CD4-positive, alpha-beta T cell treated with Interferon alpha-2 for 1 hour (primary cell): Measurements from ENCODE around the gene ELAPOR1.

ENCODE experiments used
- DNase-seq, 2 donors: peaks; one replicate each; pipeline ENCODE4 v3.0.0-alpha.2; 2020 to 2022

ELAPOR1 gene, protein sequence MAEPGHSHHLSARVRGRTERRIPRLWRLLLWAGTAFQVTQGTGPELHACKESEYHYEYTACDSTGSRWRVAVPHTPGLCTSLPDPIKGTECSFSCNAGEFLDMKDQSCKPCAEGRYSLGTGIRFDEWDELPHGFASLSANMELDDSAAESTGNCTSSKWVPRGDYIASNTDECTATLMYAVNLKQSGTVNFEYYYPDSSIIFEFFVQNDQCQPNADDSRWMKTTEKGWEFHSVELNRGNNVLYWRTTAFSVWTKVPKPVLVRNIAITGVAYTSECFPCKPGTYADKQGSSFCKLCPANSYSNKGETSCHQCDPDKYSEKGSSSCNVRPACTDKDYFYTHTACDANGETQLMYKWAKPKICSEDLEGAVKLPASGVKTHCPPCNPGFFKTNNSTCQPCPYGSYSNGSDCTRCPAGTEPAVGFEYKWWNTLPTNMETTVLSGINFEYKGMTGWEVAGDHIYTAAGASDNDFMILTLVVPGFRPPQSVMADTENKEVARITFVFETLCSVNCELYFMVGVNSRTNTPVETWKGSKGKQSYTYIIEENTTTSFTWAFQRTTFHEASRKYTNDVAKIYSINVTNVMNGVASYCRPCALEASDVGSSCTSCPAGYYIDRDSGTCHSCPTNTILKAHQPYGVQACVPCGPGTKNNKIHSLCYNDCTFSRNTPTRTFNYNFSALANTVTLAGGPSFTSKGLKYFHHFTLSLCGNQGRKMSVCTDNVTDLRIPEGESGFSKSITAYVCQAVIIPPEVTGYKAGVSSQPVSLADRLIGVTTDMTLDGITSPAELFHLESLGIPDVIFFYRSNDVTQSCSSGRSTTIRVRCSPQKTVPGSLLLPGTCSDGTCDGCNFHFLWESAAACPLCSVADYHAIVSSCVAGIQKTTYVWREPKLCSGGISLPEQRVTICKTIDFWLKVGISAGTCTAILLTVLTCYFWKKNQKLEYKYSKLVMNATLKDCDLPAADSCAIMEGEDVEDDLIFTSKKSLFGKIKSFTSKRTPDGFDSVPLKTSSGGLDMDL

DNA sequence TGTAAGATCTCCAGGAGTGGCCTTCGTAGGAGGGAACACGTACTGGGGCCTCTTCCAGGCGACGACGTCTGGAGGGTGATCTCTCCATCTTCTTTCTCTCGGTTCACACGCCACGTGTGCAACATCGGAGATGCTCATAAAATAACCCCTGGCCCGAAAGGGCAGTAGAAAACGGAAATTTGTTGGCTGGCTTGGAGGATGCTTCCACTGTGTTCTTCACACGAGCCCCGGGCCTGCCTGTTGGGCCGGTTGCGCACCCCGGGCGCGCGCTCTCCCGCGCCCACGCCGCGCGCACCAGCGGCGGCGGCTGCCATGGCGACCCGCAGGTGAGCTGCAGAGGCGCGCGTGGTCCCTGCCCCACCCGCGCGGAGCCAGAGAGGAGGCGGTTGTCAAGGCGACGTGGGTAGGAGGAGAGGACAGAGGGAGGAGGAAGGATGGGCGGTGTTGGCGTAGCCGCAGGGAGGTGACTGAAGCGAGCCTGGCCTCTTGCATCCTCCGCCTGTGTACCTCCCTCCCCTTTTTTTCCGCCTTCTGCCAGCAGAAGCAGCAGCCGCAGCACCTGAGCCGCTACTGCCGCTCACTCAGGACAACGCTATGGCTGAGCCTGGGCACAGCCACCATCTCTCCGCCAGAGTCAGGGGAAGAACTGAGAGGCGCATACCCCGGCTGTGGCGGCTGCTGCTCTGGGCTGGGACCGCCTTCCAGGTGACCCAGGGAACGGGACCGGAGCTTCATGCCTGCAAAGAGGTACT, at the start of gene ELAPOR1:
Gene ELAPOR1 (plus strand): TSS at position 526 of the 752 bp plus-strand sequence. CDS start 69 bp downstream, at position 595.
- peak; percentile 90 to 94 for DNase-seq

DNA sequence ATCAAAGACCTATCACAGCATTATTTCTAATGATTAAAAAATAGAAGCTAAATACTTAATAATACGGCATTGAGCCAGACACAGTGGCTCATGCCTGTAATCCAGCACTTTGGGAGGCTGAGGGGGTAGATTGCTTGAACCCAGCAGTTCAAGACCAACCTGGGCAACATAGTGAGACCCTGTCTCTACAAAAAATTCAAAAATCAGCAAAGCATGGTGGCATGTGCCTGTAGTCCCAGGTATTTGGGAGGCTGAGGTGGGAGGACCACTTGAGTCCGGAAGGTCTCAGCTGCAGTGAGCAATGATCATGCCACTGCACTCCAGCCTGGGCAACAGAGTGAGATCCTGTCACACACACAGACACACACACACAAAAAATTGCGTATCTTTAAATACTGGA, 48.8 kb upstream of the ELAPOR1 start:
- DNase-seq, result no peak

DNA sequence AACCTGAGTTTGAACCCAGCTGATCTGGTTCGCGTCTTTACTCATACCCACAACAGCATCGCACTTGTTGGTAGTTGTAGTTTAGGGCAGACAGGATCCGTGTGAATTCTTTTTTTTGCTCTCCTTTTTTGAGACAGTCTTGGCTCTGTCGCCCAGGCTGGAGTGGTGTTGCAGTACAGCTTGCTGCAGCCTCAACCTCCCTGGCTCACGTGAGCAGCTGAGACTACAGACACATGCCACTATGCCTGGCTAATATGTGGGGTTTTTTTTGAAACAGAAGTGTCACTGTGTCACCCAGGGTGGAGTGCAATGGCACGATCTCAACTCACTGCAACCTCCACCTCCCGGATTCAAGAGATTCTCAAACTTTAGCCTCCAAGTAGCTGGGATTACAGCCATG, 46.0 kb upstream of the ELAPOR1 start:
- DNase-seq, result no peak

DNA sequence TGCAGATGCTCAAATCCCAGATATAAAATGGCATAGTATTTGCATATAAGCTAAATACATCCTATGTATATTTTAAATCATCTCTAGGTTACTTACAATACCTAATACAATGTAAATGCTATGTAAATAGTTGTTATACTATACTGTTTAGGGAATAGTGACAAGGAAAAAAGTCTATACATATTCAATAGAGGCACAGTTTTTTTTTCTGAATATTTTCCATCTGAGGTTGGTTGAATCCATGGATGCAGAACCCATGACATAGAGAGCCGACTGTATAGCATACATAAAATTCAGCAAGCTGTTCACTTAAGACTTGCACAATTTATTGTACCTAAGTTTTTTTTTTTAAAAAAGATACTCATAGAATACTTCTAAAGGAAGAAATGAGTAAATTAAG, 44.6 kb upstream of the ELAPOR1 start:
- no peak for DNase-seq

DNA sequence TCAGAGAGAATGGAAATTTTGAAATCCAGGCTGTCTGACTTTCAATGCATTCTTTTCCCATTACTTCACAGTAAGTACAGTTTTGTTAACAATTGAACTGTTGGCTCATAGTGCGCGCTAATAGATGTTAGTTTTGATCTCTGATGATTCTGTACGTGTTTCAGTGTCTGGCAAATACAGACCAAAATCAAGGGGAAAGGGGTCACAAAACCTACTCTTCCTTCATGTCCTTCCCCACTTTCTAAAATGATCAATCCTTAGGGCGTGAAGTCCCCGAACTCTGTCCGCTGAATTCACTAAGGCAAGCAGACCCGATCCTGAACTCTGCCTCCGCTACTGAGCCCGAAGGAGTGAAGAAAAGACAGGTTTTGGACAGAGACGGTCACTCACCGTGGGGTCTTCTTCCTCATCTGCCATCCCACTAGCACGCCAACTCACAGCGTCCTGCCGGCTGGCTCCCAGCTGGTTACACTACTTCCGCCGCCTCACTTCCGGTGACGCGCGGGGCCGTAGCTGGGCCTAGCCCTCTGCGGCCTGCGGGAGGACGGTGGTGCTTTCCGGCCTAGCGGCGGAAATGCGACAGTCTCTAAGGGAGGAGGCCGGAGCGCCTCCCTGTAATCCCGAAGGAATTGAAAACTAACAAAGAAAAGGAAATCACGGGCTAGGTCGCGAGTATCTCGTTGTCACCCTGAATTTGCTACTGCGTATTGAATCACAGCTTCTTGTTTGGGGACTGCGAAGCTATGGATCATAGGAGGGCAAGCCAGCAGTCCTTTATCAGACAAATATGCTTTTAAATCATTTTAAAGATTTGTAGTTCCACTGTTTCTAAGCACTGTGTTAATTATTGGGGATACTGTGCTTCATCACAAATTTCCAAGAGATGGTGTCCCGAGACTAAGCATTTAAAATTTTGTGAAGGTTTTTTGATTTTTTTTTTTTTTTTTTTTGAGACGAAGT, 38.1 kb upstream of the ELAPOR1 start, which contains the start of gene TAF13:
Gene TAF13 (minus strand): TSS at position 473 of the 960 bp plus-strand sequence. CDS start 56 bp downstream, at position 417.
- peak; percentile 88 to 89 for DNase-seq

DNA sequence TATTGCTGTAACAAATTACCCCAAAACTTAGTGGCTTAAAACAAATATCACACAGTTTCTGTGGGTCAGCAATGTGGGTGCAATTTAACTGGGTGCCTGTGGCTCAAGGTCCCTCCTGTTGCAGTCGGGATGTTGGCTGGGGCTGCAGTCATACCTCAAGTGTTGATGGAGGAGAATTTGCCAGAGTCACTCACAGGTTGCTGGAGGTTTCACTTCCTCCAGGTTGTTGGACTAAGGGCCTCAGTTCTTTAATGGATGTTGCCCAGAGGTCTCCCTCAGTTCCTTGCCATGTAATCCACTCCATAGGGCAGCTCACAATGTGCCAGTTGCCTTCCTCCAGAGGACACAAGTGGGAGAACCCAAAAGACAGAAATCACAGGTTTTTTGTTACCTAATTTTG, 35.6 kb upstream of the ELAPOR1 start:
- no peak for DNase-seq

DNA sequence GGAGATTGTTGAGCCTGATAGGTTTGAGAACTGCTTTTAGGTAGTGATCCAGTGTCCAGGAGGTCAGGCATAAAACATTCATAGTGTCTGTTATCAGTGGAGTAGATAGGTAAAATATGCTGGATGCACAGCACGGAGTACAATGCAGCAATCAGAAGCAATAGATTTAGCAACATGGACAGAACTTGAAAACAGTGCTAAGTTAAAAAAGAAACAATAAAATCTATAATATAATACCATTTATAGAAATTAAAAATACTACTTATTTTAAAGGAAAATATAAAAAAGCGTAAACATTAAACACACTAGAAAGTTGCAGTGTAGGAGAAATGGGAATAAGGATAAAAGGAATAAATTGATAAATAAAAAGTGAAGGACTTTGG, 34.7 kb upstream of the ELAPOR1 start:
- no peak for DNase-seq

DNA sequence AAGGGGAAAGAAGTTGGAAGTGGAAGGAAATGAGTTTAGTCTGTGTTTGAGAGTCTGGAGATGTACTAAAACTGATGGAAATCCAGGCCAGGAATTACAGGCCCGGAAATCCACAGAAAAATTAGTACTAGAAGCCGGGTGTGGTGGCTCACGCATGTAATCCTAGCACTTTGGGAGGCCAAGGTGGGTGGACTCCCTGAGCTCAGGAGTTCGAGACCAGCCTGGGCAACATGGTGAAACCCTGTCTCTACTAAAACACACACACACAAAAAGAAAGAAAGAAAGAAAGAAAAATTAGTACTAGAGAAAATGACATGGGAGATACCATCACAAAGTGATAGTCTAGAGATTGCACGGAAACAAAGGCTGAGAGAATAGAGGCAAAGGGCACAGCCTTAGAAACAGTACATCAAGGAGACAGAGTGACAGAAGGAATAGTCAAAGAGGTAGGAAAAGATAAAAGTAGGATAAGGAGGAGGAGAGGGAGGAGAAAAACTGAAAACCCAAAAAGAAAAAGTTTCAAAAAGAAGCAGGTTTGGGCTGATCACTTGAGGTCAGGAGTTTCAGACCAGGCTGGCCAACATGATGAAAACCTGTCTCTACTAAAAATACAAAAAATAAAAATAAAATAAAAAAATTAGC, 33.4 kb upstream of the ELAPOR1 start:
- DNase-seq, result no peak

DNA sequence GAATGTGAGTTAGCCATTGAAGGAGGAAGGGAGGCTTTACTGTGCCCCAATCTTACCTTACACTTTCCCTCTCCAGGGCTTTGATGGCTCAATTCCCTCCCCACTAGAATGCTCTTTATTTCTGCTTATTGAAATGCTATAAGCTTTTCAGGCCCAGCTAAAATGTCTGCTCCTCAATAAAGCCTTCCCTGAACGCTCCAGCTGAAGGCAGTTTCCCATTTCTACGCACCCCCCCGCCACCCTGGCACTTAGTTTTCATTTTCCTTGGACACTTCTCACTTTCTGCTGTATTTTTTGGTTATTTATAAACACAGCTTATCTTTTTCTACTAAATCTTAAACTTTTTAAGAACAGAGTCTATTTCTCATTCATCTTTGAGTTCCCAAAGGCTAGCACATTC, 30.4 kb upstream of the ELAPOR1 start:
- no peak for DNase-seq

DNA sequence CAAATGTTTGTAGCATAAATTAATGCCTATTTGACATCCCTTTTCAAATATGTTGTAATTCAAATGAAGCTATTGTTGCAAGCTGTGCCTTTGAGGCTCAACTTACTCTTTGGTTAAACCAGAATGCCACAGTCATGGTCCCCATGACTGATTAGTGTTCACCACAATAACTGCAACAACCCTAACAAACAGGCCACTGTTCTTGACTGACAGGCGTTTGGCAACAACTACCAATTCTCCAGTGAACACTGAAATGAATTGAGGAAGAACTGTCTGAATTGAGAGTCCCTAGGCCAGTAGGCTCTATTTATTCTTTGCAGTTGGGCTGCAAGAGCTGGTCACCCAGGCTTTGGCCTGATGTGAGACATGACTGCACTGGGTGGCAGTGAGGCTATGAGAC, 30.0 kb upstream of the ELAPOR1 start:
- no peak for DNase-seq

DNA sequence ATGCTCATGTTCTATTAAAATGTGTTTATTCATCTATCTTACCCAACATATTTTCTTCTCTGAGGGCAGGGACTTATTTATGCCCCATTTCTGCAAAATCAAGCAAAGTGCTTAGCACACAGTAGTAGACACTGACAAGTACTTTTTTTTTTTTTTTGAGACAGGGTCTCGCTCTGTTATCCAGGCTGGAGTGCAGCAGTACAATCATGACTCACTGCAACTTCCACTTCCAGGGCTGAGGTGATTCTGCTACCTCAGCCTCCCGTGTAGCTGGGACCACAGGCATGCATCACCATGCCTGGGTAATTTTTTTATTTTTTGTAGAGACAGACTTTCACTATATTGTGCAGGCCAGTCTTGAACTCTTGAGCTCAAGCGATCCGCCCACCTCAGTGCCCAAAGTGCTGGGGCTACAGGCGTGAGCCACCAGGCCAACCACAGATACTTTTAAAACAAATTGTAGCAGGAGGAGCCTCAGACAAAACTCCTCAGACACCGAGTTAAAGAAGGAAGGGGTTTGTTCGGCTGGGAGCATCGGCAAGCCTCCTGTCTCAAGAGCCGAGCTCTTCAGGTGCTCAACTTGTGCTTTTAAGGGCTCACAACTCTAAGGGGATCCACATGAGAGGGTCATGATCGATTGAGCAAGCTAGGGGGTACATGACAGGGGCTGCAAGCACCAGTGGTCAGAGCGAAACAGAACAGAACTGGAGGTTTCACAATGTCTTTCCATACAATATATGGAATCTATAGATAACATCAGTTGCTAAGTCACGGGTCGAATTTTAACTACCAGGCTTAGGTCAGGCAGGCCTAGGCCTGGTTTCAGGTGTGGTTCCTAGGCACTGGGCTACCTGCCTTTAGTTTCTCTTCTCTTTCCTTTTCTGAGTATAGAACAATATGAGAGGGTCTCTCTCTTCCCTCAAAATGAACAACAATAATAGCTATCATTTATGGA, 29.1 kb upstream of the ELAPOR1 start:
- DNase-seq, result no peak

DNA sequence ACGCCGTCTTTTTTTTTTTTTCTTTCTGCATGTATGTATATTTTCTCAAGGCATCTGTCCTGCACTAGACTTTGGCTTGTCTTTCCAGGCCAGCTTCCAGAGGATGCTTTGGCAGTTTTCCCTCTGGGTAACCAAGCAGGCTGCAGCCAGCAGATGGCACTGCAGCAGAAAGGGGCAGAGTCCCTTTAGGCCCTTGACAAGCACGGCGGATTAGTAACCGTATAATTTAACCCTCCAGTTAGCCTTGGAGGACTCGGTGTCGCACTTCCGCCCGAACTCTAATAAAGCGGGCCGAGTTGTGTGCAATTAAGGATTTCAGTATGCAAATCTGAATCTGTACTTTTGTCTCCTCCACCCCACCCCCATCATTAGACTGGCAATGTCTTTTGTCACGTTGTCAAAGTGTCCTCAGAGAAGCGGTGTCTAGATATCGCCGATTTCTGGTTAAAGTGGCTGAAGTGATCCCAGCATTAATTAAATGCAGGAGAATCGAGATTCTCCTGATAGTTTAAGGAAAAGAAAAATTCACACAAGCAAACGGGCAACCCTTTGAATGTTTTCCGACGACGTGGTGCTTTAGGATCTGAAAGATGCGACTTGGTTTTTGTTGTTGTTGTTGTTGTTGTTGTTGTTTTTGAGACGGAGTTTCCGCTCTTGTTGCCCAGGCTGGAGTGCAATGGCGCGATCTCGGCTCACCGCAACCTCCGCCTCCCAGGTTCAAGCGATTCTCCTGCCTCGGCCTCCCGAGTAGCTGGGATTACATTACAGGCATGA, 24.5 kb upstream of the ELAPOR1 start:
- peak; percentile 18 to 53 for DNase-seq

DNA sequence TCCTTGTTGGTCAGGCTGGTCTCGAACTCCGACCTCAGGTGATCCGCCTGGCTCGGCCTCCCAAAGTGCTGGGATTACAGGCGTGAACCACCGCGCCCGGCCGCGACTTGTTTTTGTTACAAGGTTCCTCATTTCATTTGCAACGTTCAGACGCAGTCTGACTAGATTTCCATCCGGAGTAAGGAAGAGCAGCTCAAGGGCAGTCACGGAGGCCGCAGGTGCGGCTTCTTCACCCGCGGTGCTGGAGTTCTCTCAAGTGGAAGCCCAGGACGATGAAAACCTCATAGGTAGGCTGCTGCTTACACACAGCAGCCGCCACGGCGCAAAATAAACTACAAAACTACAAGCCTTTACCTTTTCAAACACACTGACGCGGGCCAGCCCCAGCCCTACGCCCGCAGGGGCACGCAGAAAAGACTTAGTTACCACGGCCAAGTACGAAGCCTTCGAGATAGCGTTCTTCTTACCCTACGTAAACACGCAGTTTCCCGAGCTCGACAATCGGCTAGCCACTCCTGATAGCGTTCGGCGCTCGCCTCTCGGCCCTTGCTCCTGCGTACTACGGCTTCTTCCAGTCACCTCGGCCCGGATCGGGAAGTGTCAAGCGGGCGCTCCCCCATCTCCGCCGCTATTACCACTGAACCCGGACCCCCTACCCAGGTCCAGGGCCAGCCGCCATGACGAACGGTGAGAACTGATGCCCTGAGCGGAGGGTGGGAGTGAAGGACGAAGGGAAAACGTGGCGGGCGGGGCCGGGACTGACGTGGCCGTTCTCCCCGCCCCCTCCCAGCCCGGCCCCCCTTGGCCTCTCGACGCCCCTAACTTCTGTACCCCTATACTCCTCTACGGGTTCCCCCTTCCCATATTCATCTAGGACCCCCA, 23.5 kb upstream of the ELAPOR1 start, which contains the start of gene TMEM167B:
Gene TMEM167B (plus strand): TSS at position 569 of the 882 bp plus-strand sequence. CDS start 109 bp downstream, at position 678.
- peak; percentile 87 to 90 for DNase-seq

DNA sequence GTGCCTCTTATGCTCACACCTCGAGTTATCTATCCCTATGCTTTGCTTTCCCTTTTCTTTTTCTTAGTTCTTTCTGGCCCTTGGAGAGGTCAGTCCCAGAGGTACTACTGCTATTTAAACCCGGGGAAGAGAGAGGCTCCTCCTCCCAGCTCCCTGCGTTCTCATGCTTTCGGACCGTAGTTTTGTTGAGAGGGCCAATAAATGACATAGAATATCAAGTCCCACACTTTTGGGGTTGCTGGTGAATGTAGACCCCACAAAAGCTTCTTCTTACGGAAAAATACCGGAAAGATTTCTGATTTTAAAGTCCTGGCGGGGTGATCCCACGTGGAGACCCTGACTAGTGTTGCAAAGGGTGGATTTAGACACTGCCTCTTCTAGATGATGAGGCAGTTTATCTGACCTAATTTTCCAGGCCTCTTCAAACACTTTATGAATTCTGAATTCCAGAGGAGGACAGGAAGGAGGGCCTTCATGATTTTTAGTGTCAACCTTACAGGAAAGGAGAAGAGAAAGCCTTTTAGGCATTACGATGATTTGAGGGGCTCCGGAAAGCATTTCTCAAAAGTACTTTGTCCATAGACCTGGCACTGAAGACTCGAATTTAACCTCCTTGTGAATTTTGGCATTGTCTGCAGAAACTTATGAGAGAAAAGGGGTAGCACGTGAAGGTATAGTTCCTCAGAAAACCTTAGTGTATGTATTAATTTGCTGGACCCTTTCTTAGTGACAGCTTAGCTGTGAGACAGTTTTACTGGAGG, 22.7 kb upstream of the ELAPOR1 start:
- DNase-seq, result no peak

DNA sequence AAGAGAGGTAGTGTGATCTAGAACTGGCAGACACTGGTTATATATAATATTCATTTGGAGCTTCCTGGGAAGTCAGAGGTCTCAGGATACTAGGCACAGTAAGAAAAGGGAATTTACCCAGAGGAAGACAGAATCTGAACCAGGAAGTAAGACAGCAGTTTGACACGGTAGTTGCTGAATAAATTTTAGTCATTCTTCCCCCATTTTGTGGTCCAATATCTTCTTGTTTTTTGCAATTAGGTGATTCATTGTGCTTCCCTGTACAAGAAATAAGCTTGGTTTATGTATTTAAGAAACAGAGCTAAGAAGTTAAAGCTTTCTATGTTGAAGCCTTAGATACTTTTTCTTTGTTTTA, 22.1 kb upstream of the ELAPOR1 start:
- DNase-seq, result no peak

DNA sequence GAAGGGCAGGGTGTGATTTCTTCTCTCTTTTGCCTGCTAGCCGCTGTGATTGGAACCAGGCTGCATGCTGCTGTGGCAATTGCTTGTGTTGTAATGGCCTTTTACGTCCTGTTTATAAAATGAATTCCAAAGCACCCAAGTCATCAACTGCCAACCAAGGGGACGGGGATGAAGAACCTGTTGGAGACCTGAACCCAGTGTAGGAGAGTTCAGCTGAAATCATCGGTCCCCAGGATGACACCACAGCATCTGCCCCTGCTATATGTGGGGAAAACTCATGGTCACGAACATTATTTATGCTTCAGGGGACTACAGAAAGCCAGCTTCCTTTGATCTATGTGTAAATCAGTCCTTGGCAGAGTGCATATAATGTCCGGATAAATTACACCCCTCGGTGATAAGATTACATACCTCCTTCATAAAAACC, 19.5 kb upstream of the ELAPOR1 start:
- no peak for DNase-seq

DNA sequence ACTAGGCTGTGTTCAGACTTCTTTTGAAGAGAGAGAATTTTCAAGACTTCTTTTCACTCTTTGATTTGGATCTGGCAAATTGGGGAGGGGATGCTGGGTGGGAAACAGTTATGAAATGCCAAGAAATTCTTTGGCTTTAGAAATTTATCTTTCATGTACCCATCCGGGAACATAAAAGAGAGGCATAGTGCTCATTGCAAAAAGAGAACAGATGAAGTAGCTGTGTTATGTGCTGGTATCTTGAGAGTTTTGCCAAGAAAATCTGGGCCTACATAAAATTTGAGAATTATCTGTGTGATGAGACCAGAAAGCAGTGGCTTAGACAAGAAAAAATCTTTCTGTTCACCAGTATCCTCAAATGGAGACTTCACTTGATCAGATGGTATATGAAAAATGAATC, 19.0 kb upstream of the ELAPOR1 start:
- DNase-seq, result no peak
